Tibial artery (tissue), 4 donors: ENCODE measurements around the gene KAT7.

Experiments
- DNase-seq, 2 donors: peaks; one replicate each; pipeline ENCODE4 v3.0.0-alpha.2; 2019
- H3K27ac ChIP-seq, 2 donors: fragments of 200-600 bp; sonication (generic) in 1 of 2; 1 replicate in 1 of 2; 2 replicates in 1 of 2; pipeline ENCODE4 v1.5.1; 2018 to 2019; ENCODE audit warnings: mild to moderate bottlenecking in 1 of 2
- H3K27me3 ChIP-seq, 2 donors: fragments of 200-600 bp; sonication (generic) in 1 of 2; one replicate each; pipeline versions ENCODE4 v1.5.1 to v1.6.0; 2016 to 2019
- H3K36me3 ChIP-seq, 3 donors: fragments of 200-600 bp; sonication (generic) in 2 of 3; one replicate each; pipeline ENCODE4 v1.5.1; 2016 to 2019; ENCODE audit warnings: mild to moderate bottlenecking in 2 of 3
- H3K4me1 ChIP-seq, 4 donors: fragments of 200-600 bp; sonication (generic) in 2 of 4; 1 replicate in 3 of 4; 2 replicates in 1 of 4; pipeline ENCODE4 v1.5.1; 2016 to 2019
- H3K4me3 ChIP-seq, 2 donors: fragments of 200-600 bp; sonication (generic) in 1 of 2; 1 replicate in 1 of 2; 2 replicates in 1 of 2; pipeline ENCODE4 v1.5.1; 2018 to 2019; ENCODE audit warnings: mild to moderate bottlenecking in 2 of 2
- H3K9me3 ChIP-seq, 3 donors: fragments of 200-600 bp; sonication (generic) in 1 of 3; one replicate each; pipeline ENCODE4 v1.5.1; 2016 to 2019
- intact Hi-C: fragments of 100-400 bp; cut with DNase I; formaldehyde crosslinking; loops from one replicate; pipeline ENCODE4 v1.15.0; 2023; ENCODE audit warnings: low total_unique reads
- TF ChIP-seq, protein P1 (sequence below), 2 experiments: fragments of 200-600 bp in 1 of 2; fragments of 450-650 bp in 1 of 2; IDR thresholded peaks; one replicate each; pipeline ENCODE4 v1.5.1; 2017 to 2019; ENCODE audit warnings: antibody characterized with exemption in 2 of 2, mild to moderate bottlenecking in 1 of 2, moderate library complexity in 1 of 2

Gene KAT7

DNA sequence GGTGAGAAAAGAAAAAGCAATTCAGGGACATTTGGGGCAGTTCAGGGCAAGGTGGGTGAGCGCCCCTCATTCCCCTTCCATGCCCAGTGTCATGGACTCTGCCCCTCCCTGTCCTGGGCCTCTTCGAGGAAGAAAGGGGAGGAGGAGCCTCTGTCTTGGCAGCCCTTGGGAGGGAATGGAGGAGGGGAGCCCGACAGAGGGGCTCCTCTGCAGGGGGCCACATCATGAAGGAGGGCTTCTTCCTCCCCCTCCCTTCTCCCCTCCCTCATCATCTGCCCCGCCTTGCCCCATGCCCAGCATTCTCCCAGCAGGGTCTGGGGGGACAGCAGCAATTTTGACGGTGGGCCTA, 92.5 kb downstream of the KAT7 start:
- peaks cover 0 to 7% (median 7%) of the 10 kb centered on the region in 4 donors for H3K4me1 ChIP-seq
- no peaks in the 10 kb centered on the region for H3K36me3 ChIP-seq
- H3K4me3 ChIP-seq: no peak overlapping the region
- intact Hi-C loops: loop anchor here (2.0 kb wide), 1 partner anchor 116 kb away; no protein-coding TSS in a partner anchor
- no peak for DNase-seq
- TF ChIP-seq, protein P1, sequence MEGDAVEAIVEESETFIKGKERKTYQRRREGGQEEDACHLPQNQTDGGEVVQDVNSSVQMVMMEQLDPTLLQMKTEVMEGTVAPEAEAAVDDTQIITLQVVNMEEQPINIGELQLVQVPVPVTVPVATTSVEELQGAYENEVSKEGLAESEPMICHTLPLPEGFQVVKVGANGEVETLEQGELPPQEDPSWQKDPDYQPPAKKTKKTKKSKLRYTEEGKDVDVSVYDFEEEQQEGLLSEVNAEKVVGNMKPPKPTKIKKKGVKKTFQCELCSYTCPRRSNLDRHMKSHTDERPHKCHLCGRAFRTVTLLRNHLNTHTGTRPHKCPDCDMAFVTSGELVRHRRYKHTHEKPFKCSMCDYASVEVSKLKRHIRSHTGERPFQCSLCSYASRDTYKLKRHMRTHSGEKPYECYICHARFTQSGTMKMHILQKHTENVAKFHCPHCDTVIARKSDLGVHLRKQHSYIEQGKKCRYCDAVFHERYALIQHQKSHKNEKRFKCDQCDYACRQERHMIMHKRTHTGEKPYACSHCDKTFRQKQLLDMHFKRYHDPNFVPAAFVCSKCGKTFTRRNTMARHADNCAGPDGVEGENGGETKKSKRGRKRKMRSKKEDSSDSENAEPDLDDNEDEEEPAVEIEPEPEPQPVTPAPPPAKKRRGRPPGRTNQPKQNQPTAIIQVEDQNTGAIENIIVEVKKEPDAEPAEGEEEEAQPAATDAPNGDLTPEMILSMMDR (IDR thresholded peaks at IDR 0.05): no peak
- H3K27ac ChIP-seq: no peak overlapping the region
- H3K9me3 ChIP-seq: no peaks in the 10 kb centered on the region
- H3K27me3 ChIP-seq: peaks cover 0 to 38% of the 10 kb centered on the region in 2 donors

DNA sequence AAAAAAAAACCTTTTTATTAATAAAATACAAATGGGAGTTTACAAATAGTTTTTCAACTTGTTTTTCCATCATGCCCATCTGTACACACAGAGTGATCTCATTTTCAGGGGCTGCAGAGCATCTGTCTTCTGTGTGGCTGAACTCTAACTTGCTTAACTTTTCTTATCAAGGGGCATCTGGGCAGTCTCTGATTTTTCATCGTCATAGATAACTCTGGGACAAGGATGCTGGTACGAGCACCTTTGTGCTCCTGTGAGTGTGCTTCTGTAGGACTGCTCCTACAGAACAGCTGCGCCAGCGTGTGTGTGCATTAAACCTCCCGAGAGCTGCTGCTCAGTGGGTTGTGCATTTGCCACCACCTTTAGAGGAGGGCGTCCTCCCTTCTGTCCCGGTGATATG, 94.0 kb downstream of the KAT7 start:
- H3K36me3 ChIP-seq: no peaks in the 10 kb centered on the region
- intact Hi-C loops: no loop called here

More for the DNA sequence above, 94.0 kb downstream of the KAT7 start:
- H3K27me3 ChIP-seq: peaks cover 0 to 49% of the 10 kb centered on the region in 2 donors
- no peaks in the 10 kb centered on the region for H3K9me3 ChIP-seq
- TF ChIP-seq, protein P1 (IDR thresholded peaks at IDR 0.05): no peak
- no peak overlapping the region for H3K27ac ChIP-seq
- H3K4me3 ChIP-seq: no peak overlapping the region
- no peak for DNase-seq
- H3K4me1 ChIP-seq: peaks cover 0 to 9% (median 7%) of the 10 kb centered on the region in 4 donors
